Tibial nerve (tissue), 4 donors: ENCODE results near the gene RBM26. TPM values are rescaled to one million over a fixed set of nuclear protein-coding genes. Genes with fewer than 3 reads are reported as not detected.

ENCODE experiments used
- DNase-seq, 2 donors: peaks; one replicate each; pipeline ENCODE4 v3.0.0-alpha.2; 2019; ENCODE audit warnings: low spot score in 2 of 2
- H3K27ac ChIP-seq, 4 donors: fragments of 200-600 bp; sonication (generic) in 3 of 4; one replicate each; pipeline ENCODE4 v1.5.1; 2017 to 2019; ENCODE audit warnings: mild to moderate bottlenecking in 1 of 4
- H3K27me3 ChIP-seq, 2 donors: fragments of 200-600 bp; sonication (generic) in 1 of 2; one replicate each; pipeline versions ENCODE4 v1.5.1 to v1.6.0; 2017 to 2019
- H3K36me3 ChIP-seq, 3 donors: fragments of 200-600 bp; sonication (generic); one replicate each; pipeline ENCODE4 v1.5.1; 2018 to 2019
- H3K4me1 ChIP-seq, 4 donors: fragments of 200-600 bp; sonication (generic) in 3 of 4; one replicate each; pipeline ENCODE4 v1.5.1; 2017 to 2019
- H3K4me3 ChIP-seq, 4 donors: fragments of 200-600 bp; sonication (generic) in 3 of 4; one replicate each; pipeline ENCODE4 v1.5.1; 2017 to 2019; ENCODE audit warnings: mild to moderate bottlenecking in 1 of 4, moderate library complexity in 1 of 4
- H3K9me3 ChIP-seq, 4 donors: fragments of 200-600 bp; sonication (generic) in 3 of 4; one replicate each; pipeline ENCODE4 v1.5.1; 2017 to 2019
- EP300 ChIP-seq, 2 donors: sonication (generic); formaldehyde crosslinking; IDR thresholded peaks; one replicate each; pipeline ENCODE4 v1.6.1; 2017; ENCODE audit warnings: antibody characterized with exemption in 2 of 2, mild to moderate bottlenecking in 1 of 2
- POLR2A ChIP-seq, 2 donors: fragments of 450-650 bp; IDR thresholded peaks; one replicate each; pipeline ENCODE4 v1.6.1; 2017; ENCODE audit warnings: antibody characterized with exemption in 2 of 2, mild to moderate bottlenecking in 2 of 2, moderate library complexity in 2 of 2
- WGBS, 2 donors: methylation state at CpG; one replicate each; pipeline ENCODE4 v1.1.5; 2018; 5-methylcytosine and 5-hydroxymethylcytosine counted together
- total RNA-seq, 4 donors: library from RNA; depleted of rRNA; stranded (reverse); fragments of >200 nt; gene quantifications; one replicate each; pipeline ENCODE4 v1.1.0, GENCODE V29; 2016
- TF ChIP-seq, protein P1 (sequence below), 5 experiments: fragments of 200-600 bp in 3 of 5; fragments of 450-650 bp in 2 of 5; sonication (generic) in 3 of 5; IDR thresholded peaks; one replicate each; pipeline ENCODE4 v1.5.1; 2016 to 2019; ENCODE audit warnings: antibody characterized with exemption in 5 of 5, mild to moderate bottlenecking in 3 of 5, moderate library complexity in 2 of 5

The RBM26 gene
- total RNA-seq, 4 donors from 2014 or later, result 37.3 to 55.3 (median 43.3) TPM

DNA sequence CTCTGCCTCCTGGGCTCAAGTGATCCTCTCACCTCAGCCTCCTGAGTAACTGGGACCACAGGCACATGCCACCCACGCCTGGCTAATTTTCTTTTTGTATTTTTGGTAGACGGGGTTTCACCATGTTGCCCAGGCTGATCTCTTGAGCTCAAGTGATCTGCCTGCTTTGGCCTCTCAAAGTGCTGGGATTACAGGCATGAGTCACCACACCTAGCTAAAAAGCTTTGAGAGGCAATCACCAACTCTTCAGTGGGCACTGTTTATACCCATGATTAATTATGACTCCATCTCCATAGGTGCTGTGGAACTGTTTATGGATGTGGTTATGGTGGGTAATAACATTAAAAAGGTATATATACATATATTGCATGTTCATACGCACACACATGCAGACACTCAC lies 7.5 kb upstream of the RBM26 start:
- H3K4me3 ChIP-seq, result no peak overlapping the region
- no peaks in the 10 kb centered on the region for H3K27me3 ChIP-seq
- DNase-seq, result no peak
- no peak for TF ChIP-seq POLR2A (IDR thresholded peaks at IDR 0.05)
- TF ChIP-seq, protein P1, sequence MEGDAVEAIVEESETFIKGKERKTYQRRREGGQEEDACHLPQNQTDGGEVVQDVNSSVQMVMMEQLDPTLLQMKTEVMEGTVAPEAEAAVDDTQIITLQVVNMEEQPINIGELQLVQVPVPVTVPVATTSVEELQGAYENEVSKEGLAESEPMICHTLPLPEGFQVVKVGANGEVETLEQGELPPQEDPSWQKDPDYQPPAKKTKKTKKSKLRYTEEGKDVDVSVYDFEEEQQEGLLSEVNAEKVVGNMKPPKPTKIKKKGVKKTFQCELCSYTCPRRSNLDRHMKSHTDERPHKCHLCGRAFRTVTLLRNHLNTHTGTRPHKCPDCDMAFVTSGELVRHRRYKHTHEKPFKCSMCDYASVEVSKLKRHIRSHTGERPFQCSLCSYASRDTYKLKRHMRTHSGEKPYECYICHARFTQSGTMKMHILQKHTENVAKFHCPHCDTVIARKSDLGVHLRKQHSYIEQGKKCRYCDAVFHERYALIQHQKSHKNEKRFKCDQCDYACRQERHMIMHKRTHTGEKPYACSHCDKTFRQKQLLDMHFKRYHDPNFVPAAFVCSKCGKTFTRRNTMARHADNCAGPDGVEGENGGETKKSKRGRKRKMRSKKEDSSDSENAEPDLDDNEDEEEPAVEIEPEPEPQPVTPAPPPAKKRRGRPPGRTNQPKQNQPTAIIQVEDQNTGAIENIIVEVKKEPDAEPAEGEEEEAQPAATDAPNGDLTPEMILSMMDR (IDR thresholded peaks at IDR 0.05), result no peak
- no peak overlapping the region for H3K27ac ChIP-seq
- 81 to 90% methylated on average over 3 of the region's 3 CpGs for WGBS, 2 donors
- peaks cover 0 to 19% (median 0%) of the 10 kb centered on the region in 3 donors for H3K36me3 ChIP-seq
- H3K9me3 ChIP-seq, result no peaks in the 10 kb centered on the region
- H3K4me1 ChIP-seq, result no peaks in the 10 kb centered on the region

- no peaks in the 10 kb centered on the region for H3K27me3 ChIP-seq
- H3K9me3 ChIP-seq, result no peaks in the 10 kb centered on the region
- TF ChIP-seq, protein P1 (IDR thresholded peaks at IDR 0.05), result no peak
- TF ChIP-seq EP300 (IDR thresholded peaks at IDR 0.05) (no peak), POLR2A (IDR thresholded peaks at IDR 0.05) (no peak)
- H3K36me3 ChIP-seq, result peaks cover 0 to 13% (median 0%) of the 10 kb centered on the region in 3 donors
- no peak overlapping the region for H3K27ac ChIP-seq
- no peak for DNase-seq
- peaks cover 0 to 22% (median 11%) of the 10 kb centered on the region in 4 donors for H3K4me1 ChIP-seq
- H3K4me3 ChIP-seq, result no peak overlapping the region
- WGBS, 2 donors, result 52 to 68% methylated on average over 4 of the region's 4 CpGs
Observed at GRCh38 chr13:79409828-79410227, 3.8 kb upstream of the RBM26 start.

DNA sequence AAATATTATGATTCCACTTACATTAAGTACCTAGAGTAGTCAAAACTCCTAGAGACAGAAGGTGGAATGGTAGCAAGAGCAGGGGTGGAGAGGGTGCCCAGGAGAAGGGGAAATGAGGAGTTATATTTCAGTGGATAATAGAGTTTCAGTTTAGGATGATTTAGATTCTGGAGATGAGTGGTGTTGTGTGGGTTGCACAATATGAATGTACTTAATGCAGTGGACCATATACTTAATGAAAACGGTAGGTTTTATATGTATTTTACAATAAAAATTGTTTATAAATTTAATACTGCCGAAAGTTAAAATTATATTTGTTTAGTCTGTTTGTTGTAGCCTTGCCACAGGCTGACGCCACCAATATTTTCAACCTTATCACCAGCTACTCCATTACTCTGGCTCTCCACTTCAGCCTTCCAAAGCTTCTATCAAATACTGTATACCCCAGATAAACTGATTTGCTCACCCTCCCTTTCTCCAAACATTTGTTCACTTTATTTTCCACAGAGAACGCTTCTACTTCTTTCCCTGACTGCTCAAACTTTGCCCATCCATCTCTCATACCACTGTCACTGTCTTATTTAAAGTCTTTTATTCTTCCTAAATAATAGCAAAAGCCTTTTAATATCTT lies 1.4 kb upstream of the RBM26 start:
- 92 to 95% methylated on average over 4 of the region's 4 CpGs for WGBS, 2 donors
- H3K9me3 ChIP-seq, result no peaks in the 10 kb centered on the region
- no peaks in the 10 kb centered on the region for H3K27me3 ChIP-seq
- H3K36me3 ChIP-seq, result no peaks in the 10 kb centered on the region
- no peak for TF ChIP-seq POLR2A (IDR thresholded peaks at IDR 0.05)
- TF ChIP-seq EP300 (IDR thresholded peaks at IDR 0.05), result no peak
- TF ChIP-seq, protein P1 (IDR thresholded peaks at IDR 0.05), result no peak
- H3K4me3 ChIP-seq, result peak overlapping the region in 1 of 4 donors; percentile 66
- DNase-seq, result no peak
- peak overlapping the region in 1 of 4 donors; percentile 88 for H3K27ac ChIP-seq
- peaks cover 0 to 45% (median 31%) of the 10 kb centered on the region in 4 donors for H3K4me1 ChIP-seq

GRCh38 chr13:79406597-79406908 lies 498 bp upstream of the RBM26 start:
- Histone ChIP-seq H3K9me3 (no peaks in the 10 kb centered on the region), H3K4me1 (peaks cover 0 to 55% (median 39%) of the 10 kb centered on the region in 4 donors), H3K27me3 (no peaks in the 10 kb centered on the region), H3K27ac (peak overlapping the region; percentile 88 to 97 (median 91)), H3K36me3 (no peaks in the 10 kb centered on the region), H3K4me3 (peak overlapping the region; percentile 66 to 91 (median 74))
- TF ChIP-seq EP300 (IDR thresholded peaks at IDR 0.05), result no peak
- TF ChIP-seq, protein P1 (IDR thresholded peaks at IDR 0.05), result no peak
- TF ChIP-seq POLR2A (IDR thresholded peaks at IDR 0.05), result no peak
- DNase-seq, result no peak
- WGBS, 2 donors, result 5 to 7% methylated on average over 4 of the region's 4 CpGs

GRCh38 chr13:79405501-79405830 lies 589 bp downstream of the RBM26 start:
- Histone ChIP-seq H3K27me3 (no peaks in the 10 kb centered on the region), H3K9me3 (no peaks in the 10 kb centered on the region), H3K4me1 (peaks cover 0 to 64% (median 43%) of the 10 kb centered on the region in 4 donors), H3K4me3 (peak overlapping the region; percentile 66 to 91 (median 74)), H3K27ac (peak overlapping the region; percentile 88 to 97 (median 91)), H3K36me3 (no peaks in the 10 kb centered on the region)
- peak in 1 of 2 donors; percentile 9 for DNase-seq
- TF ChIP-seq, protein P1 (IDR thresholded peaks at IDR 0.05), result no peak
- no peak for TF ChIP-seq POLR2A (IDR thresholded peaks at IDR 0.05)
- TF ChIP-seq EP300 (IDR thresholded peaks at IDR 0.05), result no peak
- WGBS, 2 donors, result 0% methylated on average over 14 of the region's 19 CpGs
